GM19025 (cell line): ENCODE data around the gene SERPINB5.
A peak's percentile ranks its signal among the peaks of the same experiment; 100 is the strongest.

Source experiments
- ATAC-seq: cut with Tn5 transposase; IDR thresholded peaks from one replicate; pipeline ENCODE4 v1.9.1; 2021; ENCODE audit warnings: mild to moderate bottlenecking, low read depth, moderate library complexity; ENCODE audit not compliant: unreplicated experiment

The SERPINB5 gene

GRCh38 chr18:63518178-63519012 is 41.6 kb downstream of the SERPINB5 start:
- peak; percentile 94 for ATAC-seq

- no peak for ATAC-seq
These were observed 43.4 kb downstream of the SERPINB5 start for GRCh38 chr18:63520053-63520685.

- ATAC-seq = no peak
These were observed 46.9 kb downstream of the SERPINB5 start for GRCh38 chr18:63523660-63524059.

GRCh38 chr18:63527251-63527650 is 50.5 kb downstream of the SERPINB5 start:
- ATAC-seq = no peak

- ATAC-seq = no peak
These were observed 52.2 kb downstream of the SERPINB5 start for GRCh38 chr18:63528863-63529492.

GRCh38 chr18:63532471-63532870 is 55.7 kb downstream of the SERPINB5 start:
- no peak for ATAC-seq

- no peak for ATAC-seq
These were observed 57.9 kb downstream of the SERPINB5 start for GRCh38 chr18:63534615-63535014.

- ATAC-seq = no peak
These were observed 63.2 kb downstream of the SERPINB5 start for GRCh38 chr18:63539904-63540510.

GRCh38 chr18:63542069-63542468 is 65.3 kb downstream of the SERPINB5 start, which contains the start of gene SERPINB12:
Gene SERPINB12, plus strand, starts transcription at chr18:63542369. Its CDS starts 13,791 bp downstream, at chr18:63556160.
- no peak for ATAC-seq

GRCh38 chr18:63544017-63544416 is 67.3 kb downstream of the SERPINB5 start:
- no peak for ATAC-seq

GRCh38 chr18:63545000-63545399 is 68.2 kb downstream of the SERPINB5 start:
- ATAC-seq = no peak

- no peak for ATAC-seq
These were observed 73.3 kb downstream of the SERPINB5 start for GRCh38 chr18:63550068-63550467.

GRCh38 chr18:63551769-63552168 is 75.0 kb downstream of the SERPINB5 start:
- ATAC-seq = no peak

- ATAC-seq = no peak
These were observed 75.8 kb downstream of the SERPINB5 start for GRCh38 chr18:63552581-63552980.

- no peak for ATAC-seq
These were observed 76.3 kb downstream of the SERPINB5 start for GRCh38 chr18:63553081-63553480.
